ENCODE data around the gene MAPK8IP1.
"Not testable (repeated sequence)": the region's sequence is repeated elsewhere in the genome, so short reads cannot be mapped to it uniquely, and the experiment has no call there.

The MAPK8IP1 gene

DNA sequence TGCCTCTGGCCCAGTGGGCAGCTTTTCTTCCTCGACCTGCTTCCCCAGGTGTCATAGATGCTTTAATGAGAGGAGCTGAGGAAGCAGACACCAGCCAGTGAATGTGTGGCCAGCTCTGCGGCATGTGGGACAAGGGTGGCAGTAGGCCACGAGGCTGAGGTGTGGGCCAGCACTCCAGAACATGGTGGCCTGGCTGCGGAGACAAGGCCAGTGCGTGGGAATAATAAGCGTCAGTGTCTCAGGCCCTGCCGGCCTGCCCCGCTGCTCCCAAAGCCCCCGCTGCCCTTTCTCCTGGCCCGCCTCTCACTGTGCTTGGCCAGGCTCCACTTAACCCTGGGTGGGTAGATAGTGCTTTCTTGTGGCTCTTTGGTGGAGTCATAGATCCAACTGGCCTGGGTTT is 2.1 kb downstream of the MAPK8IP1 start:
- ATAC-seq (replicated peaks) (no peak), DNase-seq (no peak)
- Mint-ChIP-seq H3K9me3 (no peaks in the 10 kb centered on the region), H3K36me3 (ENCODE audit: insufficient read depth) (peaks cover 9% of the 10 kb centered on the region), H3K4me1 (ENCODE audit: low read depth in 2 of 2) (peaks cover 11 to 14% of the 10 kb centered on the region in 2 donors), H3K27me3 (peaks cover 0 to 23% of the 10 kb centered on the region in 2 donors), H3K4me3 (no peak overlapping the region), H3K27ac (no peak overlapping the region)

DNA sequence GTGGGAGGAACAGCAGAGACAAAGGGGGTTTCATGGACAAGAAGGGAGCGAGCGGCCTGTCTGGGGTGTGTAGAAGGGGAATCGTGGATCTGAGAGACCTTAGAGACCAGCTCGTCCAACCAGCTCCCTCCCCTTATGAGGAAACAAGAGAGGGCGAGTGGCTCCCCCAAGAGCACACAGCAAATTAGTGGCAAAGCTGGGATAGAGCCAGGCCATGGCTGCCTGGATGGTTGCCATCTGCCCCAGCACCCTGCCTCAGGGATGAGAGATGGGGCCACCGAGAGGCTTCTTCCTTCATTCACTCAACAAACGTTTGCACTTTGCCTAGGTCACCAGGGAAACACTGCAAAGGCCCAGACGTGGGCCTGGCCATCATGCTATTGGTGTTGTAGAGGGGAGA is 4.1 kb downstream of the MAPK8IP1 start:
- Mint-ChIP-seq H3K27ac (no peak overlapping the region), H3K9me3 (no peaks in the 10 kb centered on the region)

DNA sequence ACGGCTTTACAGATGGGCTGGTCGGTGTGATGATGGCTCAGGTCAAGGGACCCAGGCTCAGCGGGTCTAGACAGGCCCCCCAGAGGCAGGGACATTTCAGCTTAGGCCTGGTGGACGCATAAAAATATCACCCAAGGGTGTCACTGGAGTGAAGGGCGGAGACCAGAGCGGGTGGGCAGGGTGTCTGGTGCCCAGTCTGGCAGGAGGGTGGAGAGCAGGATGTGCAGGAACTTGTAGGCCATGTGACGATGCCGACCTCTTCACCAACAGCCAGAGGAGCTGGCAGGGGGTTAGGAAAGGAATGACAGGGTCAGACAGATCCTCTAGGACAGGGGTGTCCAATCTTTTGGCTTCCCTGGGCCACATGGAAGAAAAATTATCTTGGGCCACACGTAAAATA is 4.5 kb downstream of the MAPK8IP1 start:
- Mint-ChIP-seq H3K4me1 (ENCODE audit: low read depth in 2 of 2) (peaks cover 3 to 4% of the 10 kb centered on the region in 2 donors), H3K36me3 (ENCODE audit: insufficient read depth) (peaks cover 3% of the 10 kb centered on the region), H3K4me3 (no peak overlapping the region), H3K27ac (no peak overlapping the region), H3K9me3 (no peaks in the 10 kb centered on the region), H3K27me3 (peaks cover 11 to 45% of the 10 kb centered on the region in 2 donors)
- DNase-seq (no peak), ATAC-seq (replicated peaks) (no peak)

More for the DNA sequence above, 4.1 kb downstream of the MAPK8IP1 start:
- H3K4me3 Mint-ChIP-seq = no peak overlapping the region
- peaks cover 8% of the 10 kb centered on the region in 2 donors for H3K4me1 Mint-ChIP-seq (ENCODE audit: low read depth in 2 of 2)
- ATAC-seq (replicated peaks) (no peak), DNase-seq (no peak)
- H3K36me3 Mint-ChIP-seq (ENCODE audit: insufficient read depth) = peaks cover 3% of the 10 kb centered on the region
- peaks cover 7 to 41% of the 10 kb centered on the region in 2 donors for H3K27me3 Mint-ChIP-seq

DNA sequence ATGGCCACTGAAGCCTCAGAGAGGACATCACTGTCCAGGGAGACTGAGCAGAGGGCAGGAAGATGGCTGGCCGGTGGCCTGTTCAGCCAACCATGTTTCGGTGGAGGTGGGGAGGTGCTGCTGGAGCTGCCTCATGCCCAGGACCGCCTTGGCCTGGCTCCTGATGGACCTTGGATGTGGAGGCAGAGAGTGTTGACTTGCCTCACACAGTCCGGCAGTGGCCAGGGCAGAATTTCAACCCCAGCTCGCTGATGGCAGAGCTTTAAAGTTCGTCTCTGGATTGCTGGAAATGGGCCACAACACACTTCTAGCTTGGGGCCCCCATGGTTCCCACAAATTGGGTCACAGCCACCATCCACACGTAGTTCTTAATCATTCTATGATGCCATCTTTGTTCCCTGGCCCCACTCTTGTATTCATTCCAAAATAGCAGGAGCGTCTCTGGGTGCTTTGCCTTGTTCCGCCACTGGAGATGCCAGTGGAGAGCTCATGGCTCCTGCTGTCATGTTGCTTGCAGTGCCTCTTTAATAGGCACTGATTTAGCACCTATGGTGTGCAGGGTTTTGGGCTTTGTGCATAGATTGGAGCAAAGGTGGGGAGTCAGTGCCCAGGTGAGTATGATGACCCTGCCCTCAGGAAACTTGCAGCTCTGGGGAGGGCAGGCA is 5.6 kb downstream of the MAPK8IP1 start:
- Mint-ChIP-seq H3K27me3 (peaks cover 15 to 56% of the 10 kb centered on the region in 2 donors), H3K9me3 (no peaks in the 10 kb centered on the region), H3K4me1 (ENCODE audit: low read depth in 2 of 2) (no peaks in the 10 kb centered on the region), H3K36me3 (ENCODE audit: insufficient read depth) (peaks cover 3% of the 10 kb centered on the region), H3K27ac (no peak overlapping the region), H3K4me3 (no peak overlapping the region)
- no peak for ATAC-seq (replicated peaks)
- DNase-seq = no peak

DNA sequence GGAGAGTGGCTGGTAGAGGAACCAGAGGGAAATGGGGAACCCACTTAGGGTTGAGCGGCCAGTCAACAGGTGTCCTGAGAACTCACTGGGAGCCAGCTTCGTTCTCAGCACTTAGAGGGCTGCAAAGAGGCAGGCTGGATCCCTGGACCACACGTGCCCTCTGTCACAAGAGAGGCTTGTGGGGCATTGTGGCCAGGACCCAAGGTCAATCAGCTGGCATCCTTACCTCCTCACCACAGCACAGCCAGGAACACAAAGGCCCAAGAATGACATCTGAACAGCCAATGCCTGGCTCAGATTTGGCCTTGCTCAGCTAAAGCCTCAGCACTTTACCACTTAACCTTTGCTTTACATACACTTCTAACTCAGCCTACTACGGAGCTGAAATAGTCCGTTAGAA is 7.4 kb downstream of the MAPK8IP1 start:
- no peaks in the 10 kb centered on the region for H3K4me1 Mint-ChIP-seq (ENCODE audit: low read depth in 2 of 2)
- peaks cover 15 to 65% of the 10 kb centered on the region in 2 donors for H3K27me3 Mint-ChIP-seq
- no peak overlapping the region for H3K4me3 Mint-ChIP-seq
- H3K36me3 Mint-ChIP-seq (ENCODE audit: insufficient read depth) = peaks cover 3% of the 10 kb centered on the region
- H3K9me3 Mint-ChIP-seq = no peaks in the 10 kb centered on the region
- DNase-seq = no peak
- no peak overlapping the region for H3K27ac Mint-ChIP-seq
- ATAC-seq (replicated peaks) = no peak

DNA sequence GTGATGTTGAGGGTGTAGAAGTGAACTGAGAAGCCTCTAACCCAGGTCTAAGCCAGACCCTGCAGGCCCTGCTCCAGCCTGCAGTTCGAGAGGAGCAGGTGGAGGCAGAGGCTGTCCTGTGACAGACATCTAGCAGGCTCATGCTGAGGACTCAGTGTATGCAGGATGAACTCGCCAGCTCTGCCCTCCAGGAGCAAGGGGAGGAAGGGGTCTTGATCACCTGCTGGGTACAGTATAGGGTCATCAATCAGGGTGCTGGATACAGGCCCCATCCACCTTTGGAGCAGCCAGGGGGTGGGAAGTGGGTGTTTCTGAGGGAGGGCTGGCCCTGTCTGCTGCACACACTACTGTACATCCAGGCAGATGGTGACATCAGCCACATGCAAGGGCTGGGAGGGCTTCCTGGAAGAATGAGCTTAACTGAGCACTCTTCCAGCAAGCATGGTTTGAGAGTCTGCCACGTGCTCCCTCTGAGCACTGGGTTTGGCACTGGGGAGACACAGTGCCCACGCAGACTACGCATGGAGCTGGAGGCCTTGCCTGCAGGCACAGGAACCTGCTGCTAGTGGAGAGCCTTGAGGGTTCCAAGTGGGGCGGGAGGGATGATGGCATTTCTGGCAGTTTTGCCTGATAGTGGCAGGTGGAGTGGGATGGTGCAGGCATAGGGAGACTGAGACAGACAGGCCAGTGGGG is 9.2 kb downstream of the MAPK8IP1 start:
- H3K36me3 Mint-ChIP-seq (ENCODE audit: insufficient read depth) = peaks cover 3% of the 10 kb centered on the region
- ATAC-seq (replicated peaks) (no peak), DNase-seq (no peak)
- no peak overlapping the region for H3K4me3 Mint-ChIP-seq
- H3K4me1 Mint-ChIP-seq (ENCODE audit: low read depth in 2 of 2) = peaks cover 0 to 7% of the 10 kb centered on the region in 2 donors
- H3K27ac Mint-ChIP-seq = no peak overlapping the region
- no peaks in the 10 kb centered on the region for H3K9me3 Mint-ChIP-seq
- peaks cover 15 to 78% of the 10 kb centered on the region in 2 donors for H3K27me3 Mint-ChIP-seq

DNA sequence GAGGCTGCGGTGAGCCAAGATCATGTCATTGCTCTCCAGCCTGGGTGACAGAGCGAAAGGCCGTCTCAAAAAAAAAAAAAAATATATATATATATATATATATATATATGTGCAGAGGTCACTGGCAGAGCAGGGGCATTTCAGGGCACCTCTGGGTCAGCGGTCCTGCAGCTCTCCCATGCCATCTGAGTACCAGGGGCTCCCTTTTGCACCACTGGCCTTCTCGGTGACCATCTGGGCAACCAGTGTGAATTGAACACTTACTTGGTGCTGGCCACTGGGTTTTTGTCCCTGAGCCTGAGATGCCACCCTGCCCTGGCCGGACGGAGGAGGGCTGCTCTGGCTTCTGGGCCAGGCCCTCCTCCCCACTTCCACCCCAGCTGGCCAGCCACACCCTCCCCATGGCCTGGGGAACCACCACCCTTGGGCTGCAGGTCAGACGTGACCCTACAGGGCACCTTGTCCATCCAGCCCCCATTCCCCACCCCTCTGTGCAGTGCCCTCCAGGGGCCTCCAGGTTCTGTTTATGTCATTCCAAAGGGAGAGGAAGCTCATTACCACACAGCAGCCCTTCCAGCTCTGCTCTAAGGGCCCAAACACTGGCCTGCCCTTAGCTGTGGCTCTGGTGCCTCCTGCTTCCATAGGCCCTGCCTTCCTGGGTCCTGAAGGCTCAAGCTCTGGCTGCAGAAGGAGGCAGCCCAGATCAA is 10.3 kb downstream of the MAPK8IP1 start:
- Mint-ChIP-seq H3K36me3 (ENCODE audit: insufficient read depth) (peaks cover 3% of the 10 kb centered on the region), H3K4me3 (no peak overlapping the region), H3K27ac (no peak overlapping the region), H3K27me3 (peaks cover 17 to 73% of the 10 kb centered on the region in 2 donors), H3K9me3 (no peaks in the 10 kb centered on the region), H3K4me1 (ENCODE audit: low read depth in 2 of 2) (peaks cover 4 to 11% of the 10 kb centered on the region in 2 donors)
- ATAC-seq (replicated peaks) (no peak), DNase-seq (no peak)

DNA sequence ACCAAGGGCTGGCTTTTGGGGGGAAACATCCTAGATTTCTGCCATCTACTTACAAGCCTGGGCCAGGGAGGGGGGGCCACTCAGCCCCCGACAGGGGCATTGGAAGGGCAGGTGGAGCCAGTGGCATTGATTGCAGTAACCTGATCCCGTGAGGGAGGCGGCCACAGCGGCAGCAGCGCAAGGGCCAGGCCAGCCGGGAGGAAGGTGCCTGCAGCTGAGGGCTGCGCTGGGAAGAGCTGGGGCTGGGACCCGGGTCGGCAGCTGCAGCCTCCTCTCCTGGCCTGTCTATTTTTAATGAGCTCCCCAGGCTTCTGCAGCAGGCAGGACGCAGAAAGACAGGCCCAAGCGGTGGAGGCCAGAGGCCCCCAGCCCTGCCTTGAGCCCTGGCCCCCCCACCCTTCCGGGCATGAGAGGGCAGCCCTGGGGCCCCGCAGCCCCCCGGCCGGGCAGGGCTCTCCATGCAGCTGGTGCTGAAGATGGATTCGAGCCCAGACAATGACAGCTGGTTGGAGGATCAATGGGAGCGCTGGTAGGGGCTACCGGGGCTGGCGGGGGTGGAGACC is 11.1 kb downstream of the MAPK8IP1 start:
- Mint-ChIP-seq H3K9me3 (no peaks in the 10 kb centered on the region), H3K36me3 (ENCODE audit: insufficient read depth) (peaks cover 11% of the 10 kb centered on the region), H3K4me3 (no peak overlapping the region), H3K27ac (no peak overlapping the region), H3K4me1 (ENCODE audit: low read depth in 2 of 2) (peaks cover 7 to 12% of the 10 kb centered on the region in 2 donors), H3K27me3 (peaks cover 19 to 65% of the 10 kb centered on the region in 2 donors)
- ATAC-seq (replicated peaks) (no peak), DNase-seq (no peak)

DNA sequence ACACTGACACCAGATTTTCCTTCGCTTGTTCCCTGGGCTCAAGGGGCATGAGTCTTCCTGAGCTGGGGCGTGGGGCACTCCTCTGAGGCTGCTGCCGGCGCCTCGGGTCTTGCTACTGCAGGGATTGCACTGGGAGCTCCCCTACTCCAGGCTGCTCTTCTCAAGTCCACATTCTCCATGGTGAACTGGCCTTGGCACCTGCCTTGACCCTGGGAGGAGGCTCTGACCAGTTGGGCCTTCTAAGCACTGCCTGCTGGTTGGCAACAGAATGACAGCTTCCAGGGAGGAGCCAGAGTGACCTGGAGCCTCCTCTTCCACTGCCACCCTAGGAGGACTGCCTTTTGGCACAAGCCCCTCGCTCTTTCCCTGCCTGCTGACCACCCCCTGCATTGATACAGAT is 12.1 kb downstream of the MAPK8IP1 start:
- H3K27me3 Mint-ChIP-seq = peaks cover 19 to 56% of the 10 kb centered on the region in 2 donors
- DNase-seq = no peak
- no peak overlapping the region for H3K27ac Mint-ChIP-seq
- H3K4me3 Mint-ChIP-seq = no peak overlapping the region
- H3K4me1 Mint-ChIP-seq (ENCODE audit: low read depth in 2 of 2) = peaks cover 7 to 12% of the 10 kb centered on the region in 2 donors
- no peaks in the 10 kb centered on the region for H3K9me3 Mint-ChIP-seq
- no peak for ATAC-seq (replicated peaks)
- H3K36me3 Mint-ChIP-seq (ENCODE audit: insufficient read depth) = peaks cover 12% of the 10 kb centered on the region

DNA sequence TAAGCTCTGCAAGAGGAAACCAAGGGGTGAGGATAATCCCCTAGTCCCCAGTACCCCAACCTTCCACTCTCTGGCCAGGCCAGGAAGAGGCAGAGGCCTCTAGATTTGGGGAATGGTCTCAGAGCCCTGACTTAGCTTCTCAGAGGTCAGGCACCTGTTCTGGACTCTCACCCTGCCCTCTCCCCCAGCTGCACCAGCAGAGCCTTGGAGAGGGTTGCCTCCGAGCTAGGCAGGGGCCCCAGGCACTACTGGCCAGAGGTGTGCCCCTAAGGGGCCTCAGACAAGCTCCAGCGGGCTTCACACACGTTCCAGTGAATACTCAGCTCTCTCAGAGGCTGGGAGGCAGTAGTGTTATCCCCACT is 13.6 kb downstream of the MAPK8IP1 start:
- peak overlapping the region; percentile 82 to 89 for H3K27ac Mint-ChIP-seq
- ATAC-seq (replicated peaks) (no peak), DNase-seq (no peak)
- peaks cover 7 to 12% of the 10 kb centered on the region in 2 donors for H3K4me1 Mint-ChIP-seq (ENCODE audit: low read depth in 2 of 2)
- H3K4me3 Mint-ChIP-seq = peak overlapping the region; percentile 70 to 77
- H3K36me3 Mint-ChIP-seq (ENCODE audit: insufficient read depth) = peaks cover 12% of the 10 kb centered on the region
- H3K27me3 Mint-ChIP-seq = peaks cover 14 to 42% of the 10 kb centered on the region in 2 donors
- no peaks in the 10 kb centered on the region for H3K9me3 Mint-ChIP-seq

DNA sequence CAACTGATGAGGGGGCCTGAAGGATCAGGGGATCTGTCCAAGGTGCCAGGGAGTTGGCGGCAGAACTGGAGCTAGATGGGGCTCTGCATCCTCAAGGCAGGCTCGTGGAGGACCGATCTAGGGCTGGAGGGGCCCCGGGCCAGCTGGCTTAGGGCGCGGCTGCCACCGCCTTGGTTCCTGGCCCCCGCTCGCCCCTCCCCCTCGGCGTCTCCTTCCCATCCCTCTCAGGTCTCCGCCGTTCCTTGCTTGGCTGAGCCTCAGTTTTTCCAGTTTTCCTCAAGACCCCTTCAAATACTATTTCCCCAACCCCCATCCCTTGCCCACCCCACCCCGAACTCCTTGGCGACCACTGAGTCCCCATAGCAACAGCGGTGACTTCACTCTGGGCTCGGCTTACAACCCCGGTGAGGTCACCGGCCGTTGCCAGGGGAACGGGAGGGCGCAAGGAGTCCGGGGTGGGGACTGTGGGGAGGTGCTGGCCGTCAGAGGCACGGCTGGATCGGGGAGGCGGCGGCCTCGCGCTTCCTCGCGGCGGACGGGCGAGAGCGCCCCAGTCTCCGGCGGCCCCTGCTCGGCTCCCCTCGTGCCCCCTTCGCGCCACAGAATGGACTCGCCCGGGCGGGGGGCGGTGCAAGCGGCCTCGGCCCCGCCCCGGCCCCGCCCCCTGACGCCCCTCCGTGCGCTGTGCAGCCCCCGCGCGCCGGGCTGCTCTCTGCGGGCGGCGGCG is 14.2 kb downstream of the MAPK8IP1 start:
- Mint-ChIP-seq H3K4me3 (peak overlapping the region; percentile 70 to 77), H3K27ac (peak overlapping the region in 1 of 2 donors; percentile 89), H3K27me3 (peaks cover 11 to 36% of the 10 kb centered on the region in 2 donors), H3K4me1 (ENCODE audit: low read depth in 2 of 2) (peaks cover 7 to 12% of the 10 kb centered on the region in 2 donors), H3K36me3 (ENCODE audit: insufficient read depth) (peaks cover 12% of the 10 kb centered on the region), H3K9me3 (no peaks in the 10 kb centered on the region)
- peak; percentile 69 to 71 (median 70) for DNase-seq
- peak; percentile 86 for ATAC-seq (replicated peaks)

DNA sequence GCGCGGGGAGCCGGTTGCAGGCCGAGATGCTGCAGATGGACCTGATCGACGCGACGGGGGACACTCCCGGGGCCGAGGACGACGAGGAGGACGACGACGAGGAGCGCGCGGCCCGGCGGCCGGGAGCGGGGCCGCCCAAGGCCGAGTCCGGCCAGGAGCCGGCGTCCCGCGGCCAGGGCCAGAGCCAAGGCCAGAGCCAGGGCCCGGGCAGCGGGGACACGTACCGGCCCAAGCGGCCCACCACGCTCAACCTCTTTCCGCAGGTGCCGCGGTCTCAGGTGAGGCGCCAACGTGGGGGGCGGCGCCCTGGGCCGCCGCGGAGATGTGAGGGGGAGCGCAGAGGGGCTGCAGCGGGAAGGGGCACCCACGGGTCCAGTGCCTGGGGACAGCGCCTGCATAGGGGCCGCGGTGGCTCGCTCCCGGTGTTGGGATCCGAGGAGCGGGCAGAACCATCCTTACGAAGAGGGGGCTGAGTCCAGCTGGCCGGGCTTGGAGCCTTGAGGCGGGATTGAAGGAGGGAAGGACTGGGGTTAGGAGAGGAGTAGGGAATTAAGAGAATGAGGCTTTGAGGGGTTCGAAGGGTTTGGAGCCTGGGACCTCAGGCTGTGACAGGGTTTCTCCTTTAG is 14.8 kb downstream of the MAPK8IP1 start:
- H3K36me3 Mint-ChIP-seq (ENCODE audit: insufficient read depth) = peaks cover 12% of the 10 kb centered on the region
- ATAC-seq (replicated peaks); H3K9me3 Mint-ChIP-seq; DNase-seq: not testable (repeated sequence)
- peaks cover 5 to 30% of the 10 kb centered on the region in 2 donors for H3K27me3 Mint-ChIP-seq
- H3K27ac Mint-ChIP-seq = peak overlapping the region in 1 of 2 donors; percentile 42
- H3K4me1 Mint-ChIP-seq (ENCODE audit: low read depth in 2 of 2) = peaks cover 7 to 12% of the 10 kb centered on the region in 2 donors
- H3K4me3 Mint-ChIP-seq = peak overlapping the region; percentile 70 to 77

Data from effector memory CD8-positive, alpha-beta T cell (primary cell).